ENCODE results near the gene USP21. TPM values are rescaled to one million over a fixed set of nuclear protein-coding genes. Genes with fewer than 3 reads are reported as not detected.

Gene USP21
- total and polyA plus RNA-seq, 2 of the 13 experiments (the other 11 are each of a cell fraction or from before 2014, with no cell fraction given) = 10.1 to 33.1 TPM

DNA sequence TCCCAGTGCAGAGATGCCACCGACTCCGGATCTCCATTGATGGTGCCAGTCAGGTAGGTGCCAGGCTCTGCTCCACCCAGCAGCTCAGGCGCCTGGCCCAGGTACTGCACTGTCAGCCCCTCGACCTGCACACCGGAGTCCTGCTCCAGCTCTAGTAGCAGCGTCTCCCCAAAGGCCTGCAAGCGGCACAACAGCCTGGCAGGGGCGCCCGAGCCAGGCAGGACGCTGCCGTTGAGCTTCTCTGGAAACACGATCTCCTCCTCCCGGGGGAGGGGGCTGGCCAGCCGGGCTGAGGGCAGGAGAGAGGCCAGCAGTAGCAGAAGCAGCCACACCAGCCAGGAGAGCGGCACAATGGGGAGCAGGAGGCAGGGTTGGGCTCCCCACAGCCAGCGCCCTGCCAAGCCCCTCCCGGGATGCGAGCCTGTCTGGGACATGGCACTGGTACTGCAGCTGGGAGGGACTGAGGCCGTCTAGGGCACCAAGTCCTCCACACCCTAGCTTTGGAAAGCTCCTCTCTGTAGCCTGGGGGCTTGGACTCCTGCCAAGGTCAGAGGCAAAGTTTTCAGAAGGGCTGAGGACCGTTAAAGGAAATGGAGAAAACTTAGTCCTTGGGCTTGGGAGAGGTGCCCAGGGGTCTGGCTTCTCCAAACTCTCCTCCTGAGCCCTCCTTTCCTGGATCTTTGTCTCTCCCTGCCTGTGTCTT is 39.0 kb downstream of the USP21 start (continued):
- TF ChIP-seq GZF1 (CRISPR knock-in tag; IDR thresholded peaks at IDR 0.05) = no peak
- no peak for TF ChIP-seq ZNF703 (CRISPR knock-in tag; IDR thresholded peaks at IDR 0.05; ENCODE audit: borderline replicate concordance)
- TF ChIP-seq ARNT2 (CRISPR knock-in tag; IDR thresholded peaks at IDR 0.05; ENCODE audit: low read depth) = no peak
- TF ChIP-seq IKZF4 (CRISPR knock-in tag; IDR thresholded peaks at IDR 0.05; ENCODE audit: borderline replicate concordance, low read depth, not compliant biosample characterization) = peak; percentile 66
- peak; percentile 50; the same call in 1 of the 2 replicates for TF ChIP-seq ZNF607 (CRISPR knock-in tag; IDR thresholded peaks at IDR 0.05; ENCODE audit: borderline replicate concordance)
- TF ChIP-seq ZNF816 (CRISPR knock-in tag; IDR thresholded peaks at IDR 0.05; ENCODE audit: borderline replicate concordance) = no peak
- no peak for TF ChIP-seq MZF1 (CRISPR knock-in tag; IDR thresholded peaks at IDR 0.05; ENCODE audit: borderline replicate concordance)
- no peak for TF ChIP-seq NCOR1 (IDR thresholded peaks at IDR 0.05; ENCODE audit: borderline replicate concordance, low read length)
- TF ChIP-seq, protein P1, sequence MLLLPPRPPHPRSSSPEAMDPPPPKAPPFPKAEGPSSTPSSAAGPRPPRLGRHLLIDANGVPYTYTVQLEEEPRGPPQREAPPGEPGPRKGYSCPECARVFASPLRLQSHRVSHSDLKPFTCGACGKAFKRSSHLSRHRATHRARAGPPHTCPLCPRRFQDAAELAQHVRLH (CRISPR knock-in tag; IDR thresholded peaks at IDR 0.05; ENCODE audit: borderline replicate concordance, low read depth) = no peak
- no peak for TF ChIP-seq NFYB (CRISPR knock-in tag; IDR thresholded peaks at IDR 0.05)
- no peak for TF ChIP-seq MYNN (CRISPR knock-in tag; IDR thresholded peaks at IDR 0.05; ENCODE audit: low read depth)
- TF ChIP-seq, protein P2, sequence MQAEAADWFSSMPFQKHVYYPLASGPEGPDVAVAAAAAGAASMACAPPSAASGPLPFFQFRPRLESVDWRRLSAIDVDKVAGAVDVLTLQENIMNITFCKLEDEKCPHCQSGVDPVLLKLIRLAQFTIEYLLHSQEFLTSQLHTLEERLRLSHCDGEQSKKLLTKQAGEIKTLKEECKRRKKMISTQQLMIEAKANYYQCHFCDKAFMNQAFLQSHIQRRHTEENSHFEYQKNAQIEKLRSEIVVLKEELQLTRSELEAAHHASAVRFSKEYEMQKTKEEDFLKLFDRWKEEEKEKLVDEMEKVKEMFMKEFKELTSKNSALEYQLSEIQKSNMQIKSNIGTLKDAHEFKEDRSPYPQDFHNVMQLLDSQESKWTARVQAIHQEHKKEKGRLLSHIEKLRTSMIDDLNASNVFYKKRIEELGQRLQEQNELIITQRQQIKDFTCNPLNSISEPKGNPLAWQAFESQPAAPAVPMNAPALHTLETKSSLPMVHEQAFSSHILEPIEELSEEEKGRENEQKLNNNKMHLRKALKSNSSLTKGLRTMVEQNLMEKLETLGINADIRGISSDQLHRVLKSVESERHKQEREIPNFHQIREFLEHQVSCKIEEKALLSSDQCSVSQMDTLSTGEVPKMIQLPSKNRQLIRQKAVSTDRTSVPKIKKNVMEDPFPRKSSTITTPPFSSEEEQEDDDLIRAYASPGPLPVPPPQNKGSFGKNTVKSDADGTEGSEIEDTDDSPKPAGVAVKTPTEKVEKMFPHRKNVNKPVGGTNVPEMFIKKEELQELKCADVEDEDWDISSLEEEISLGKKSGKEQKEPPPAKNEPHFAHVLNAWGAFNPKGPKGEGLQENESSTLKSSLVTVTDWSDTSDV (CRISPR knock-in tag; IDR thresholded peaks at IDR 0.05) = no peak
- no peak for TF ChIP-seq MXD4 (CRISPR knock-in tag; IDR thresholded peaks at IDR 0.05)
- no peak for TF ChIP-seq ZNF543 (CRISPR knock-in tag; IDR thresholded peaks at IDR 0.05)
- no peak for TF ChIP-seq SRY (CRISPR knock-in tag; IDR thresholded peaks at IDR 0.05)
- no peak for TF ChIP-seq ISL2 (CRISPR knock-in tag; IDR thresholded peaks at IDR 0.05)
- no peak for TF ChIP-seq E2F1 (CRISPR knock-in tag; IDR thresholded peaks at IDR 0.05)
- TF ChIP-seq PCBP1 (IDR thresholded peaks at IDR 0.05; ENCODE audit: borderline replicate concordance, low read depth, low read length) = no peak
- TF ChIP-seq PAXIP1 (CRISPR knock-in tag; conservative IDR thresholded peaks at IDR 0.05) = no peak
- no peak for TF ChIP-seq ZNF790 (CRISPR knock-in tag; IDR thresholded peaks at IDR 0.05; ENCODE audit: borderline replicate concordance)
- TF ChIP-seq, protein P3, sequence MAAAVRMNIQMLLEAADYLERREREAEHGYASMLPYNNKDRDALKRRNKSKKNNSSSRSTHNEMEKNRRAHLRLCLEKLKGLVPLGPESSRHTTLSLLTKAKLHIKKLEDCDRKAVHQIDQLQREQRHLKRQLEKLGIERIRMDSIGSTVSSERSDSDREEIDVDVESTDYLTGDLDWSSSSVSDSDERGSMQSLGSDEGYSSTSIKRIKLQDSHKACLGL (CRISPR knock-in tag; IDR thresholded peaks at IDR 0.05) = peak; percentile 62; the same call in 1 of the 2 replicates
- TF ChIP-seq NFRKB (IDR thresholded peaks at IDR 0.05) = no peak
